MCF 10A (cell line): ENCODE results near the gene SURF1. TPM values are rescaled to one million over a fixed set of nuclear protein-coding genes. Genes with fewer than 3 reads are reported as not detected.

Source experiments
- BruUV-seq: library from RNA; stranded (reverse); fragments of 400-500 nt; replicated peaks from 2 replicates; lab custom pipeline; 2021; lab: Mats Ljungman, UMichigan
- CTCF ChIA-PET: fragments of 300-600 bp; sonication (Branson Sonifier 250); formaldehyde crosslinking; extraction: SDS; loops from one replicate; lab custom pipeline; 2021; ENCODE audit warnings: antibody characterized with exemption, inconsistent platforms; lab: Yijun Ruan, JAX
- POLR2A ChIA-PET: fragments of 300-600, 350-650 bp; sonication (Branson Sonifier 250); formaldehyde crosslinking; extraction: SDS; loops from one replicate; lab custom pipeline; 2020; ENCODE audit warnings: antibody characterized with exemption, inconsistent platforms; lab: Yijun Ruan, JAX
- DNase-seq: peaks from one replicate; pipeline ENCODE4 v3.0.0-alpha.2; 2018; ENCODE audit not compliant: unreplicated experiment
- H3K27ac Mint-ChIP-seq: one replicate; pipeline ENCODE4 v1.8.0; 2022; ENCODE audit warnings: mild to moderate bottlenecking, low read depth, mixed read lengths; ENCODE audit not compliant: unreplicated experiment
- H3K27me3 Mint-ChIP-seq: one replicate; pipeline ENCODE4 v1.8.0; 2022; ENCODE audit warnings: mixed read lengths; ENCODE audit not compliant: insufficient read depth, unreplicated experiment
- H3K36me3 Mint-ChIP-seq: one replicate; pipeline ENCODE4 v1.8.0; 2022; ENCODE audit warnings: mild to moderate bottlenecking, moderate library complexity, mixed read lengths; ENCODE audit not compliant: insufficient read depth, unreplicated experiment
- H3K4me1 Mint-ChIP-seq: one replicate; pipeline ENCODE4 v1.8.0; 2022; ENCODE audit warnings: mixed read lengths; ENCODE audit not compliant: insufficient read depth, unreplicated experiment
- H3K4me3 Mint-ChIP-seq: one replicate; pipeline ENCODE4 v1.8.0; 2022; ENCODE audit warnings: mild to moderate bottlenecking, moderate library complexity, mixed read lengths; ENCODE audit not compliant: unreplicated experiment
- H3K9me3 Mint-ChIP-seq: one replicate; pipeline ENCODE4 v1.8.0; 2022; ENCODE audit warnings: mixed read lengths; ENCODE audit not compliant: unreplicated experiment
- intact Hi-C: fragments of 100-400 bp; cut with micrococcal nuclease; formaldehyde crosslinking; loops from 2 replicates; pipeline ENCODE4 v1.14.1; 2022
- total RNA-seq: library from RNA; stranded (reverse); gene quantifications from 2 replicates; pipeline ENCODE4 v1.2.3, GENCODE V29; 2022
- TF ChIP-seq, protein P1 (sequence below): fragments of 200-600 bp; IDR thresholded peaks from one replicate; pipeline ENCODE4 v1.8.0; 2022; ENCODE audit warnings: antibody characterized with exemption, mild to moderate bottlenecking; ENCODE audit not compliant: unreplicated experiment

Gene SURF1
- total RNA-seq, 1 experiment from 2014 or later = 31.2 TPM

DNA sequence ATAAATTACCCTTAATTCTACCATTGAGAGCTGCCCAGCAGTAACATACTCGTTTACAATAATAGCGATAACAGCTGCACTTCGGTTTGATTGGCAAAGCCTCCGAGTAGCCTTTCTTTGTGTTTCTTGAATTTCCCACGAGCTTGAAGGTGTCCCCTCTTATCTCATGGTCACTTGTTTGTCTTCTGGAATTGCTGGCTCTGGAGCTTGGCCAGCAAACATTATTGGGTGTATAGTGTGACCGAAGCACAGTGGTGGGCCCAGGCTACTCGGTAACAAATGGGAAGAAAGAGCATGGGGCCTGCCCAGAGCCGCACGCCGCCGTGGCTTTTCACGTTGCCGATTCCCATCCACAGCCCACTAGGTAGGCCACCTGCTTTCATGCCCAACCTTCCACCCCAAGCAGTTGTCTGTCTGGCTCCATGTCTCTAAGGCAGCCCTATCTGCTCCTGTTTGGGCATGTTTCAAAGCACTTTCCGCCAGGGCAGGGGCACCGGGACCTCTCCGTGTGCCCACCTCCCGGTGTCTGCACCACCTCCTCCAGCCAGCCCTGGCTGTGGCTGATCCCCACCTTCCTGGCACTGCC is 28.5 kb upstream of the SURF1 start:
- CTCF ChIA-PET = interaction anchor here (2.1 kb wide), 1 partner anchor 198 kb away, joined by 7 read pairs; no protein-coding TSS in a partner anchor
- no peak for DNase-seq

DNA sequence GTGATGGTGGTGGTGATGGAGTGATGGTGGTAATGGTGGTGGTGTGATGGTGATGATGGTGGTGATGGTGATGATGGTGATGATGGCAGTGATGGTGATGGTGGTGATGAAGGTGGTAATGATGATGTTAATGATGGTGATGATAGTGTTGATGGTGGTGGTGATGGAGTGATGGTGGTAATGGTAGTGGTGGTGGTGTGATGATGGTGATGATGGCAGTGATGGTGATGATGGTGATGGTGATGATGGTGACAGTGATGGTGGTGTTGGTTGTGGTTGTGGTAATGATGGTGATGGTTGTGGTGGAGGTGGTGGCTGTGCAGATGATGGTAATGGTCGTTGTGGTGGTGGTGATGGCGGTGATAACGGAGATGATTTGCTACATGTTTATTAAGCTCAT is 27.2 kb upstream of the SURF1 start:
- no peak for DNase-seq
- POLR2A ChIA-PET = interaction anchor here (0.6 kb wide), 1 partner anchor 36 kb away, joined by 3 read pairs; the partner anchor contains the start of genes MED22 and RPL7A
- Mint-ChIP-seq H3K4me3 (no peak overlapping the region), H3K4me1 (peaks cover 1% of the 10 kb centered on the region), H3K36me3 (no peaks in the 10 kb centered on the region), H3K27ac (no peak overlapping the region), H3K9me3 (no peaks in the 10 kb centered on the region), H3K27me3 (no peaks in the 10 kb centered on the region)
- BruUV-seq = no TSS peak
- TF ChIP-seq, protein P1, sequence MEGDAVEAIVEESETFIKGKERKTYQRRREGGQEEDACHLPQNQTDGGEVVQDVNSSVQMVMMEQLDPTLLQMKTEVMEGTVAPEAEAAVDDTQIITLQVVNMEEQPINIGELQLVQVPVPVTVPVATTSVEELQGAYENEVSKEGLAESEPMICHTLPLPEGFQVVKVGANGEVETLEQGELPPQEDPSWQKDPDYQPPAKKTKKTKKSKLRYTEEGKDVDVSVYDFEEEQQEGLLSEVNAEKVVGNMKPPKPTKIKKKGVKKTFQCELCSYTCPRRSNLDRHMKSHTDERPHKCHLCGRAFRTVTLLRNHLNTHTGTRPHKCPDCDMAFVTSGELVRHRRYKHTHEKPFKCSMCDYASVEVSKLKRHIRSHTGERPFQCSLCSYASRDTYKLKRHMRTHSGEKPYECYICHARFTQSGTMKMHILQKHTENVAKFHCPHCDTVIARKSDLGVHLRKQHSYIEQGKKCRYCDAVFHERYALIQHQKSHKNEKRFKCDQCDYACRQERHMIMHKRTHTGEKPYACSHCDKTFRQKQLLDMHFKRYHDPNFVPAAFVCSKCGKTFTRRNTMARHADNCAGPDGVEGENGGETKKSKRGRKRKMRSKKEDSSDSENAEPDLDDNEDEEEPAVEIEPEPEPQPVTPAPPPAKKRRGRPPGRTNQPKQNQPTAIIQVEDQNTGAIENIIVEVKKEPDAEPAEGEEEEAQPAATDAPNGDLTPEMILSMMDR = no peak
- CTCF ChIA-PET = no interaction called here
- intact Hi-C loops = no loop called here

More for the DNA sequence above, 28.5 kb upstream of the SURF1 start:
- no peak overlapping the region for H3K27ac Mint-ChIP-seq
- no peaks in the 10 kb centered on the region for H3K27me3 Mint-ChIP-seq
- H3K9me3 Mint-ChIP-seq = no peaks in the 10 kb centered on the region
- POLR2A ChIA-PET = no interaction called here
- H3K4me3 Mint-ChIP-seq = no peak overlapping the region
- H3K36me3 Mint-ChIP-seq = no peaks in the 10 kb centered on the region
- H3K4me1 Mint-ChIP-seq = no peaks in the 10 kb centered on the region
- BruUV-seq = no TSS peak
- TF ChIP-seq, protein P1 = no peak
- intact Hi-C loops = no loop called here

DNA sequence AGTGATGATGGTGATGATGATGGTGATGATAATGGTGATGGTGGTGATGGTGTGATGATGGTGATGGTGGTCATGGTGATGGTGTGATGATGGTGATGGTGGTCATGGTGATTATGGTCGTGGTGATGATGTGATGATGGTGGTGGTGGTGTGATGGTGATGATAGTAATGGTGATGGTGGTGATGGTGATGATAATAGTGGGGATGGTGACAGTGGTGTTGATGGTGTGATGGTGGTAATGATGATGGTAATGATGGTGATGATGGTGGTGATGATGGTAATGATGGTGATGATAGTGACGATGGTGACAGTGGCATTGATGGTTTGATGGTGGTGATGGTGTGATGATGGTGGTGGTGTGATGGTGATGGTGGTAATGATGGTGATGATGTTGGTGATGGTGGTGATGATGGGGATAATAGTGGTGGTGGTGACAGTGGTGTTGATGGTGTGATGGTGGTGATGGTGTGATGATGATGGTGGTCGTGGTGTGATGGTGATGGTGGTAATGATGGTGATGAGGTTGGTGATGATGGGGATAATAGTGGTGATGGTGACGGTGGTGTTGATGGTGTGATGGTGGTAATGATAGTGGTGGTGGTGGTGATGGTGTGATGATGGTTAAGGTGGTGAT is 26.3 kb upstream of the SURF1 start:
- BruUV-seq = no TSS peak
- Mint-ChIP-seq H3K4me3 (no peak overlapping the region), H3K9me3 (no peaks in the 10 kb centered on the region), H3K4me1 (peaks cover 9% of the 10 kb centered on the region), H3K27ac (no peak overlapping the region), H3K27me3 (no peaks in the 10 kb centered on the region), H3K36me3 (no peaks in the 10 kb centered on the region)
- CTCF ChIA-PET = no interaction called here
- no peak for DNase-seq
- intact Hi-C loops = no loop called here
- POLR2A ChIA-PET = no interaction called here
- TF ChIP-seq, protein P1 = no peak

DNA sequence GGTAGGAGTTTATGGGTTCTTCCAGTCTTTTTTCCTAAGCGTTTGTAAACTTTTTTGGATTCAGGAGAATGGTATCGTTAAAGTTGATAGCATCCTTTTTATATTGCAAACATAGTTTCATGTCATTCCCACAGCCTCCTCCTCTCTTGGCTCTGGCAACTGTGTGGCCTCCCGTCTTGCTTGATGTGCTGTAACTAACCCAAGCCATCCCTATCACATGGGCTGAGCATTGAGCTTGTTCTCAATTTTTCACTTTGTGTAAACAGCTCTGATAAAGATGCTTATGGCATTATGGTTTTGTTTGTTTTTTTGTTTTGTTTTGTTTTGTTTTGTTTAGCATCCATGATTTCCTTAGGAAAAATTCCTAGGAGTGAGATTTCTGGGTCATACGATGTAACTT is 24.4 kb upstream of the SURF1 start:
- no peak for DNase-seq
- no peaks in the 10 kb centered on the region for H3K9me3 Mint-ChIP-seq
- no TSS peak for BruUV-seq
- POLR2A ChIA-PET = no interaction called here
- TF ChIP-seq, protein P1 = no peak
- CTCF ChIA-PET = no interaction called here
- H3K4me1 Mint-ChIP-seq = peaks cover 15% of the 10 kb centered on the region
- intact Hi-C loops = no loop called here
- no peaks in the 10 kb centered on the region for H3K36me3 Mint-ChIP-seq
- no peak overlapping the region for H3K27ac Mint-ChIP-seq
- no peak overlapping the region for H3K4me3 Mint-ChIP-seq
- no peaks in the 10 kb centered on the region for H3K27me3 Mint-ChIP-seq
